Sigmoid colon (tissue), 7 donors: ENCODE data around the gene IL7R. TPM values are rescaled to one million over a fixed set of nuclear protein-coding genes. Genes with fewer than 3 reads are reported as not detected.

Source experiments
- DNase-seq: peaks from one replicate; pipeline ENCODE4 v3.0.0-alpha.2; 2019
- H3K27ac ChIP-seq, 4 donors: fragments of 200-600 bp; sonication (generic); one replicate each; pipeline ENCODE4 v1.5.1; 2016 to 2019; ENCODE audit warnings: mild to moderate bottlenecking in 1 of 4
- H3K27me3 ChIP-seq, 3 donors: fragments of 200-600 bp; sonication (generic); one replicate each; pipeline ENCODE4 v1.5.1; 2019; ENCODE audit warnings: mild to moderate bottlenecking in 1 of 3
- H3K36me3 ChIP-seq, 4 donors: fragments of 200-600 bp; sonication (generic); one replicate each; pipeline ENCODE4 v1.5.1; 2016 to 2019
- H3K4me1 ChIP-seq, 4 donors: fragments of 200-600 bp; sonication (generic); one replicate each; pipeline ENCODE4 v1.5.1; 2017 to 2019
- H3K4me3 ChIP-seq, 4 donors: fragments of 200-600 bp; sonication (generic); one replicate each; pipeline ENCODE4 v1.5.1; 2017 to 2019; ENCODE audit warnings: mild to moderate bottlenecking in 2 of 4, moderate library complexity in 1 of 4
- H3K9me3 ChIP-seq, 4 donors: fragments of 200-600 bp in 3 of 4; sonication (generic) in 3 of 4; one replicate each; pipeline versions ENCODE4 v1.5.1 to v1.6.1; 2013 to 2019
- CTCF ChIP-seq, 4 experiments: fragments of 450-650 bp in 3 of 4; fragments of 200-600 bp in 1 of 4; IDR thresholded peaks; one replicate each; pipeline ENCODE4 v1.5.1; 2016 to 2019; ENCODE audit warnings: antibody characterized with exemption in 4 of 4, mild to moderate bottlenecking in 3 of 4, moderate library complexity in 2 of 4
- EP300 ChIP-seq, 4 donors: sonication (generic); formaldehyde crosslinking; IDR thresholded peaks; one replicate each; pipeline ENCODE4 v1.6.1; 2017; ENCODE audit warnings: antibody characterized with exemption in 4 of 4
- POLR2A ChIP-seq, 2 donors: fragments of 450-650 bp; IDR thresholded peaks; one replicate each; pipeline ENCODE4 v1.6.1; 2016; ENCODE audit warnings: antibody characterized with exemption in 2 of 2, mild to moderate bottlenecking in 2 of 2, moderate library complexity in 2 of 2
- POLR2AphosphoS5 ChIP-seq, 4 donors: sonication (generic); formaldehyde crosslinking; IDR thresholded peaks; one replicate each; pipeline ENCODE4 v1.6.1; 2017; ENCODE audit warnings: antibody characterized with exemption in 4 of 4
- WGBS, 2 donors: extraction: QIAGEN DNeasy Blood & Tissue Kit; methylation state at CpG; one replicate each; pipeline ENCODE4 v1.1.7; 2013; 5-methylcytosine and 5-hydroxymethylcytosine counted together
- intact Hi-C: fragments of 100-400 bp; cut with DNase I; formaldehyde crosslinking; loops from one replicate; pipeline ENCODE4 v1.15.1; 2023
- polyA plus RNA-seq, 3 donors: library from polyadenylated mRNA; stranded (reverse); fragments of 200-250 nt; gene quantifications; one replicate each; pipeline ENCODE4 v1.2.3, GENCODE V29; 2013
- total RNA-seq, 4 donors: library from RNA; depleted of rRNA; stranded (reverse); fragments of >200 nt; gene quantifications; one replicate each; pipeline ENCODE4 v1.1.0, GENCODE V29; 2016
- donor health status: healthy with polysubstance abuse.
- donor health status: Bipolar disorder and iron deficiency.
- donor health status: healthy.

The IL7R gene
- total and polyA plus RNA-seq, 7 donors: 1.4 to 65.8 (median 3.1) TPM

DNA sequence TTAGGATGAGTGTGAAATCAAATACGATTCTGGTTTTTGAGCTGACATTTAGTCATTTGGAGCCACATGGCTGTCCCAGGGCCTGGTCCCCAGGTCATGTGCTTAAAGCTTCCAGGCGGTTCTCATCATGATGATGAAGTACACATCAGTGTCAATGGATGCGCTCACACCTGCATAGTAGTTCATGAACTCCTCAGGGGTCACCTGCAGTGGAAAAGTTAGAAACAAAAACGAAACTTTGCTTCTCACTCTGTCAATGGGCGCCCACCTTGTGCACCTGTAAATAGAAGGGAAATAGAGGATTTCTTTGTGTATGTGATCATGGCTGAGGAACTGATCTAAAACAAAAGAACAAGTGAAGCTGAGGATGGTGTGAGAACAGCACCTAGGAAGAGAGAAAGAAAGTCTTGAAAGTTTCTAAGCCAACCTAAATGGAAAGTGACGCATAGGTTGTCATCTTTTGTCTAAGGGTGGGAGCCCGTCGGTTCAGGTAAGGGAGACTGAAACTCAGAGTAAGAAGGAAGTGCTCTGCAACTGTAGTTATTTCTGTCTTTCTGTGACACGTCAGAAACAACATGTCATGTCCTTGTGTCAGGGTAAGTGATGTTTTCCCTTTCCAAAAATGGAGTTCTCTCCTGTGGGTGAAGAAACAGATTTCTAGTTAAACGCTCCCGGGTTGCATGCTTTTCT lies 47.9 kb downstream of the IL7R start:
- H3K36me3 ChIP-seq: no peaks in the 10 kb centered on the region

GRCh38 chr5:35908228-35908627 lies 51.5 kb downstream of the IL7R start:
- H3K27ac ChIP-seq: no peak overlapping the region
- DNase-seq: no peak
- no peaks in the 10 kb centered on the region for H3K4me1 ChIP-seq
- TF ChIP-seq CTCF (IDR thresholded peaks at IDR 0.05) (no peak), POLR2AphosphoS5 (IDR thresholded peaks at IDR 0.05) (no peak), POLR2A (IDR thresholded peaks at IDR 0.05) (no peak), EP300 (IDR thresholded peaks at IDR 0.05) (no peak)
- H3K4me3 ChIP-seq: no peak overlapping the region
- H3K9me3 ChIP-seq: no peaks in the 10 kb centered on the region
- H3K36me3 ChIP-seq: no peaks in the 10 kb centered on the region
- intact Hi-C loops: no loop called here
- 35 to 53% methylated on average over 1 of the region's 1 CpG for WGBS, 2 donors
- no peaks in the 10 kb centered on the region for H3K27me3 ChIP-seq

More for the DNA sequence above, 47.9 kb downstream of the IL7R start:
- intact Hi-C loops: no loop called here
- DNase-seq: no peak
- H3K4me3 ChIP-seq: no peak overlapping the region
- H3K9me3 ChIP-seq: no peaks in the 10 kb centered on the region
- 74 to 79% methylated on average over 11 of the region's 11 CpGs for WGBS, 2 donors
- H3K27me3 ChIP-seq: no peaks in the 10 kb centered on the region
- H3K4me1 ChIP-seq: no peaks in the 10 kb centered on the region
- H3K27ac ChIP-seq: no peak overlapping the region
- no peak for TF ChIP-seq POLR2A (IDR thresholded peaks at IDR 0.05)
- TF ChIP-seq CTCF (IDR thresholded peaks at IDR 0.05): no peak
- TF ChIP-seq POLR2AphosphoS5 (IDR thresholded peaks at IDR 0.05): no peak
- no peak for TF ChIP-seq EP300 (IDR thresholded peaks at IDR 0.05)

DNA sequence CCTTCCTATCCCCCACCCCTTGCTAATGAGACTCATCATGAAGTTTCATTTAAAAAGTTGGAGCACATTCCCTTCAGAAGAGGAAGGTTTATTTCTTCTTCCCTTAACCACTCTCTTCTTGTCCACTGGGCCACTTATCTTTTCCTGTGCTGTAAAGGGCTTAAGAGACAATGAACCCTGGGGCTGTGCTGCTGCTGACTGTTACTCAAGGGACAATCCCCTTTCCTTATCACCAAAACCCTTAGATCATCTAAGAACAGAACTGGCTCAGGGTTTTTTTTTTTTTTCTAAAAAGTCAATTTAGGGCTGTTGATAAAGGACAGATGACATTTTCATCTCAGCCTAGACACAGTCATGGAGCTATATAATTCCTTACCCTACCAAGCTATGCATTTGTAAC lies 52.1 kb downstream of the IL7R start:
- no peak for DNase-seq
- Histone ChIP-seq H3K4me3 (no peak overlapping the region), H3K9me3 (no peaks in the 10 kb centered on the region), H3K27me3 (no peaks in the 10 kb centered on the region), H3K4me1 (no peaks in the 10 kb centered on the region), H3K27ac (no peak overlapping the region), H3K36me3 (no peaks in the 10 kb centered on the region)
- TF ChIP-seq EP300 (IDR thresholded peaks at IDR 0.05) (no peak), POLR2A (IDR thresholded peaks at IDR 0.05) (no peak), CTCF (IDR thresholded peaks at IDR 0.05) (no peak), POLR2AphosphoS5 (IDR thresholded peaks at IDR 0.05) (no peak)
- intact Hi-C loops: no loop called here

GRCh38 chr5:35919191-35919590 lies 62.5 kb downstream of the IL7R start:
- no peaks in the 10 kb centered on the region for H3K4me1 ChIP-seq
- DNase-seq: no peak

More at GRCh38 chr5:35919191-35919590, 62.5 kb downstream of the IL7R start:
- WGBS, 2 donors: 65 to 69% methylated on average over 4 of the region's 4 CpGs
- H3K27ac ChIP-seq: no peak overlapping the region
- no peaks in the 10 kb centered on the region for H3K9me3 ChIP-seq
- intact Hi-C loops: no loop called here
- no peaks in the 10 kb centered on the region for H3K36me3 ChIP-seq
- TF ChIP-seq POLR2AphosphoS5 (IDR thresholded peaks at IDR 0.05): no peak
- no peak for TF ChIP-seq EP300 (IDR thresholded peaks at IDR 0.05)
- TF ChIP-seq POLR2A (IDR thresholded peaks at IDR 0.05): no peak
- TF ChIP-seq CTCF (IDR thresholded peaks at IDR 0.05): no peak
- H3K4me3 ChIP-seq: no peak overlapping the region
- H3K27me3 ChIP-seq: peaks cover 0 to 14% (median 0%) of the 10 kb centered on the region in 3 donors
